Mammary epithelial cell (primary cell): Measurements from ENCODE around the gene KRTAP4-5.
"Not testable (repeated sequence)": the region's sequence is repeated elsewhere in the genome, so short reads cannot be mapped to it uniquely, and the experiment has no call there.

Experiments used
- EZH2 ChIP-seq: IDR thresholded peaks from 2 replicates; pipeline ENCODE4 v1.6.1; 2012; ENCODE audit warnings: low read length, inconsistent platforms, borderline replicate concordance
- TF ChIP-seq, protein P1 (sequence below), 2 donors: IDR thresholded peaks in 1 of 2; conservative IDR thresholded peaks in 1 of 2; 2 replicates each; pipeline ENCODE4 v1.5.1; 2011 to 2012; ENCODE audit warnings: inconsistent platforms in 2 of 2, low read length in 2 of 2, mild to moderate bottlenecking in 2 of 2, control low read depth in 1 of 2, low read depth in 1 of 2; ENCODE audit not compliant: insufficient read depth in 1 of 2; ENCODE audit errors: extremely low read depth in 1 of 2

DNA sequence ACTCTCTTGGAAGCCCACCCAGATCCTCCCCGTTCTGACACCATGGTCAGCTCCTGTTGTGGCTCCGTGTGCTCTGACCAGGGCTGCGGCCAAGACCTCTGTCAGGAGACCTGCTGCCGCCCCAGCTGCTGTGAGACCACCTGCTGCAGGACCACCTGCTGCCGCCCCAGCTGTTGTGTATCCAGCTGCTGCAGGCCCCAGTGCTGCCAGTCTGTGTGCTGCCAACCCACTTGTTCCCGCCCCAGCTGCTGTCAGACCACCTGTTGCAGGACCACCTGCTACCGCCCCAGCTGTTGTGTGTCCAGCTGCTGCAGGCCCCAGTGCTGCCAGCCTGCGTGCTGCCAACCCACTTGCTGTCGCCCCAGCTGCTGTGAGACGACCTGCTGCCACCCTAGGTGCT is 44.3 kb downstream of the KRTAP4-5 start, which contains the start of gene KRTAP4-9:
- not testable (repeated sequence) for TF ChIP-seq EZH2
- TF ChIP-seq, protein P1, sequence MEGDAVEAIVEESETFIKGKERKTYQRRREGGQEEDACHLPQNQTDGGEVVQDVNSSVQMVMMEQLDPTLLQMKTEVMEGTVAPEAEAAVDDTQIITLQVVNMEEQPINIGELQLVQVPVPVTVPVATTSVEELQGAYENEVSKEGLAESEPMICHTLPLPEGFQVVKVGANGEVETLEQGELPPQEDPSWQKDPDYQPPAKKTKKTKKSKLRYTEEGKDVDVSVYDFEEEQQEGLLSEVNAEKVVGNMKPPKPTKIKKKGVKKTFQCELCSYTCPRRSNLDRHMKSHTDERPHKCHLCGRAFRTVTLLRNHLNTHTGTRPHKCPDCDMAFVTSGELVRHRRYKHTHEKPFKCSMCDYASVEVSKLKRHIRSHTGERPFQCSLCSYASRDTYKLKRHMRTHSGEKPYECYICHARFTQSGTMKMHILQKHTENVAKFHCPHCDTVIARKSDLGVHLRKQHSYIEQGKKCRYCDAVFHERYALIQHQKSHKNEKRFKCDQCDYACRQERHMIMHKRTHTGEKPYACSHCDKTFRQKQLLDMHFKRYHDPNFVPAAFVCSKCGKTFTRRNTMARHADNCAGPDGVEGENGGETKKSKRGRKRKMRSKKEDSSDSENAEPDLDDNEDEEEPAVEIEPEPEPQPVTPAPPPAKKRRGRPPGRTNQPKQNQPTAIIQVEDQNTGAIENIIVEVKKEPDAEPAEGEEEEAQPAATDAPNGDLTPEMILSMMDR (conservative IDR thresholded peaks at IDR 0.05 in 1 of 2, IDR thresholded peaks at IDR 0.05 in 1 of 2; ENCODE audit: extremely low read depth in 1 of 2, insufficient read depth in 1 of 2, low read depth in 1 of 2, low read length in 2 of 2): not testable (repeated sequence)
